ENCODE measurements around the gene BRME1.

BRME1 gene

DNA sequence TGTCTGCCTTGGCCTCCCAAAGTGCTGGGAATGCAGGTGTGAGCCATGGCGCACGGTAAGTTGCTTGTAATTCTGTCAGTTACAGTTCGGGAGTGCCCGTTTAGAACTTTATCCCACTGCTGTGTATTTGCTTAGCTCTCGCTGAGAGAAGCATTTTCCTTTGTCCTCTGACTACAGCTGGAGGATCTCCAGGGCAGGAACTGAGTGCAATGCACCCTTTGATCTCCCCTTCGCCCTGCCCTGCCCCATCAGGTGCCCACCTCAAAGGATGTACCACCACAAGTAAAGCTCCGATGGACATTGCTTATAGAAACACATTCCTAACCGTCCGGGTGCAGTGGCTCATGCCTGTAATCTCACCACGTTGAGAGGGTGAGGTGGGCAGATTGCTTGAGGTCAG, 6.5 kb downstream of the BRME1 start:
- ChIA-PET POLR2A (no interaction called here), CTCF (interaction anchor here (1.0 to 2.4 kb wide), 5 partner anchors 18 to 238 kb away, joined by 3 to 8 read pairs (median 4); partner anchors contain the start of gene MISP3)
- TF ChIP-seq, protein P1, sequence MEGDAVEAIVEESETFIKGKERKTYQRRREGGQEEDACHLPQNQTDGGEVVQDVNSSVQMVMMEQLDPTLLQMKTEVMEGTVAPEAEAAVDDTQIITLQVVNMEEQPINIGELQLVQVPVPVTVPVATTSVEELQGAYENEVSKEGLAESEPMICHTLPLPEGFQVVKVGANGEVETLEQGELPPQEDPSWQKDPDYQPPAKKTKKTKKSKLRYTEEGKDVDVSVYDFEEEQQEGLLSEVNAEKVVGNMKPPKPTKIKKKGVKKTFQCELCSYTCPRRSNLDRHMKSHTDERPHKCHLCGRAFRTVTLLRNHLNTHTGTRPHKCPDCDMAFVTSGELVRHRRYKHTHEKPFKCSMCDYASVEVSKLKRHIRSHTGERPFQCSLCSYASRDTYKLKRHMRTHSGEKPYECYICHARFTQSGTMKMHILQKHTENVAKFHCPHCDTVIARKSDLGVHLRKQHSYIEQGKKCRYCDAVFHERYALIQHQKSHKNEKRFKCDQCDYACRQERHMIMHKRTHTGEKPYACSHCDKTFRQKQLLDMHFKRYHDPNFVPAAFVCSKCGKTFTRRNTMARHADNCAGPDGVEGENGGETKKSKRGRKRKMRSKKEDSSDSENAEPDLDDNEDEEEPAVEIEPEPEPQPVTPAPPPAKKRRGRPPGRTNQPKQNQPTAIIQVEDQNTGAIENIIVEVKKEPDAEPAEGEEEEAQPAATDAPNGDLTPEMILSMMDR (IDR thresholded peaks at IDR 0.05; ENCODE audit: control extremely low read depth, extremely low read depth, low read depth, missing control alignments): no peak
- DNase-seq (ENCODE audit: extremely low spot score): no peak

DNA sequence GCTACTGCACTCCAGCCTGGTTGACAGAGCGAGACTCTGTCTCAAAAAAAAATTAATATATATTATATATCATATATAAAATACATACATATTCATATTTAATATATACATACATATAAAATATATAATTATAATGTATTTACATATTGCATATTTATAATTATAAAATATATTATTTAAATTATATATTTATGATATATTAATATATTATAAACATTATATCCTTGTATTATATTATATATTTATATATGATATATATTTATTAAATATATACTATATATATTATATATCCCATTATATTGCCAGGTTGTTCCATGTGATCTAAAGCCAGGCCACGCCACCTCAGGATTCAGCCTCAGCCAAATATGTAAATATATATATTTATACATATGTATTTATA, 9.7 kb downstream of the BRME1 start:
- ChIA-PET POLR2A (no interaction called here), CTCF (no interaction called here)
- DNase-seq (ENCODE audit: extremely low spot score): no peak
- TF ChIP-seq, protein P1 (IDR thresholded peaks at IDR 0.05; ENCODE audit: control extremely low read depth, extremely low read depth, low read depth, missing control alignments): no peak

DNA sequence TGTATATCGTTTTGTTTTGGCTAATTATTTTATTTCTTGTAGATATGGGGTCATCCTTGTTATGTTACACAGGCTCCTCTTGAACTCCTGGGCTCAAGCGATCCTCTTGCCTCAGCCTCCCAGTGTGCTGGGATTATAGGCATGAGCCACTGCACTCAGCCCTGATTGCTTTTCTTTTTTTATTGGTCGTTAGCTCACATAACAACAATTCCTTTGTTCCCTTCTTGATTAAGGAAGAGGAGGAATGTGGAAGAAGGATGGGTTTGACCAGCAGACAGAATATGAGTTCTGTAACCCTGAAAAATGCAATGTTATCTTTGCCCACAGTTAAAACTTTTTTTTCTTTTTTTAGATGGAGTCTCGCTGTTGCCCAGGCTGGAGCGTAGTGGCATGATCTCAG, 11.4 kb downstream of the BRME1 start:
- TF ChIP-seq, protein P1 (IDR thresholded peaks at IDR 0.05; ENCODE audit: control extremely low read depth, extremely low read depth, low read depth, missing control alignments): no peak
- CTCF ChIA-PET: interaction anchor here (1.0 to 1.9 kb wide), 3 partner anchors 14 to 177 kb away, joined by 3 to 6 read pairs (median 3); no protein-coding TSS in a partner anchor
- POLR2A ChIA-PET: no interaction called here
- no peak for DNase-seq (ENCODE audit: extremely low spot score)

DNA sequence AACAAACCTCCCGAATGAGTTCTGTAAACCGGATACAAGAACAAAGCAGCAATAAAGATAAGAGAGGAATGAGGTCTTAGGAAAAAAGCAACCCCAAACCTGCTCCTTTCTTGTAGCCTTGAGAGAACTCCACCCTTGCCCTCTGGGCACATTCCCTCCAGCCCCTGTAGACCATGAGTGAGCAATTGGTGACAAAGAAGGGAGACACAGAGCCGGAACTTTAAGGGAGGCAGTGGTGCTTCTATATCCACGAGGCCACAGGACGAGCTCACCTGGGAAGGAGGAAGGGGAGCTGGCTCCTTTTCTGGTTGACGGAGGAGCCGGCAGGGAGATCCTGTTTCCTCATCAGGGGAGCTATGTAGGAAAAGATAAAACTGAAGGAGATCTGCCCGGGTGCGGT, 13.0 kb downstream of the BRME1 start:
- DNase-seq (ENCODE audit: extremely low spot score): no peak
- TF ChIP-seq, protein P1 (IDR thresholded peaks at IDR 0.05; ENCODE audit: control extremely low read depth, extremely low read depth, low read depth, missing control alignments): no peak
- ChIA-PET CTCF (interaction anchor here (1.9 kb wide), 1 partner anchor 12 kb away, joined by 6 read pairs; no protein-coding TSS in a partner anchor), POLR2A (no interaction called here)

DNA sequence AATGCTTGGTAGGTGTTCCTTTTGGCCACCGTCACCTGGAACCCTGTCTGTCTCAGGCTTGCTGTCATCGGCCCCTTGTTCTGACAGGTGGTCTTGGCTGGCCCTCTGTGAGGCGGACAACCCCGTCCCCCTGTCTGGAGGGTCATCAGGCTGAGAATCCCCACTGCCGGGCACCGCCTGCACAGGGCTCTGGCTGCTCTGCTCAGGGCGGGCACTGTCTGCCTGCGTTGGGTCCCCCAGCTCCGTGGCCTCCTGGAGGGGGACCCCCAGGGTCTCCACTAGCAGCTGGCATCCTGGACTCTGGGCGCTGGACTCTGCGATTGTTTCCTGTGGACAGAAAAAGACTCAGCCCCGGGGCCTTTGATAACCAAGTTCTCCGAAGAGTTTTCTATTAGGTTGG, 15.8 kb downstream of the BRME1 start:
- TF ChIP-seq, protein P1 (IDR thresholded peaks at IDR 0.05; ENCODE audit: control extremely low read depth, extremely low read depth, low read depth, missing control alignments): no peak
- no peak for DNase-seq (ENCODE audit: extremely low spot score)
- ChIA-PET POLR2A (no interaction called here), CTCF (no interaction called here)

DNA sequence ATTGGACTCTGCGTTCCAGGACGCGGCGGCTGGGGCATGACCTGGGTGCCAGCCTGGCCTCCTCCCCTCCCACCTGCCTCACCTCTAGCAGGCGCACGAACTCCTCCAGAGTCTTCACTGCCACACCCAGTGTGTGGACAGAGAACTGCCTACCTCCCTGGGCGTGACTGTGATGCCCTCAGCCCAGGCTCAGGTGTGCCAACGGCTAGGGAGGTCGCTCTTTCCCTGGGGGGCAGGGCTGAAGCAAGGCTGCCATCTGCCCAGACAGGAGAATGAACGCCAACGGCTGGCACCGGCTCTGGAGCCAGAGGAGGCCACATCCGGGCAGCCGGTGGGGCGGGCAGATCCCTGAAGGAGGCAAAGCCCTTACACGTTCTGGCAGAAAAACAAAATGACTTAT, 17.6 kb downstream of the BRME1 start:
- DNase-seq (ENCODE audit: extremely low spot score): no peak
- TF ChIP-seq, protein P1 (IDR thresholded peaks at IDR 0.05; ENCODE audit: control extremely low read depth, extremely low read depth, low read depth, missing control alignments): no peak
- ChIA-PET CTCF (interaction anchor here (1.2 kb wide), 1 partner anchor 9 kb away, joined by 4 read pairs; no protein-coding TSS in a partner anchor), POLR2A (interaction anchor here (0.5 kb wide), 1 partner anchor 1487 kb away, joined by 5 read pairs; no protein-coding TSS in a partner anchor)

All from GM10248 (cell line).